Measurements from ENCODE around the gene ARAP2.
"Not testable (repeated sequence)": the region's sequence is repeated elsewhere in the genome, so short reads cannot be mapped to it uniquely, and the experiment has no call there.

DNA sequence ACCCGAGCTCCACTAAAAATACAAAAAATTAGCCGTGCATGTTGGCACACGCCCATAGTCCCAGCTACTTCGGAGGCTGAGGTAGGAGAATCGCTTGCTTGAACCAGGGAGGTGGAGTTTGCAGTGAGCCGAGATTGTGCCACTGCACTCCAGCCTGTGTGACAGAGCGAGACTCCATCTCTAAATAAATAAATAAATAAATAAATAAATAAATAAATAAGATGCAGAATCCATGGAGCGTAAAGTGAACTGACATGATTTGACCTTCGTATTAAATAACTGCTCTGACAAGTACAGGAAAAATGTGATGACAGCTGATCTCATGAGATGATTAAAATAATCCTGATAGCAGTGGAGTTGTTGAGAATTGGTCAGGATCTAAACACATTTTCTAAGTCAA lies 62.0 kb downstream of the ARAP2 start:
- TF ChIP-seq POLR2A, EP300, POLR2AphosphoS5 (IDR thresholded peaks at IDR 0.05): not testable (repeated sequence)
- TF ChIP-seq, protein P1, sequence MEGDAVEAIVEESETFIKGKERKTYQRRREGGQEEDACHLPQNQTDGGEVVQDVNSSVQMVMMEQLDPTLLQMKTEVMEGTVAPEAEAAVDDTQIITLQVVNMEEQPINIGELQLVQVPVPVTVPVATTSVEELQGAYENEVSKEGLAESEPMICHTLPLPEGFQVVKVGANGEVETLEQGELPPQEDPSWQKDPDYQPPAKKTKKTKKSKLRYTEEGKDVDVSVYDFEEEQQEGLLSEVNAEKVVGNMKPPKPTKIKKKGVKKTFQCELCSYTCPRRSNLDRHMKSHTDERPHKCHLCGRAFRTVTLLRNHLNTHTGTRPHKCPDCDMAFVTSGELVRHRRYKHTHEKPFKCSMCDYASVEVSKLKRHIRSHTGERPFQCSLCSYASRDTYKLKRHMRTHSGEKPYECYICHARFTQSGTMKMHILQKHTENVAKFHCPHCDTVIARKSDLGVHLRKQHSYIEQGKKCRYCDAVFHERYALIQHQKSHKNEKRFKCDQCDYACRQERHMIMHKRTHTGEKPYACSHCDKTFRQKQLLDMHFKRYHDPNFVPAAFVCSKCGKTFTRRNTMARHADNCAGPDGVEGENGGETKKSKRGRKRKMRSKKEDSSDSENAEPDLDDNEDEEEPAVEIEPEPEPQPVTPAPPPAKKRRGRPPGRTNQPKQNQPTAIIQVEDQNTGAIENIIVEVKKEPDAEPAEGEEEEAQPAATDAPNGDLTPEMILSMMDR (IDR thresholded peaks at IDR 0.05), result not testable (repeated sequence)
